Ammon's horn (tissue), 1 donor: Measurements from ENCODE around the gene ASPHD2.
"Not testable (repeated sequence)": the region's sequence is repeated elsewhere in the genome, so short reads cannot be mapped to it uniquely, and the experiment has no call there.

ENCODE experiments used
- DNase-seq: peaks from one replicate; pipeline ENCODE4 v3.0.0-alpha.2; 2016; ENCODE audit warnings: low spot score

Gene ASPHD2, protein sequence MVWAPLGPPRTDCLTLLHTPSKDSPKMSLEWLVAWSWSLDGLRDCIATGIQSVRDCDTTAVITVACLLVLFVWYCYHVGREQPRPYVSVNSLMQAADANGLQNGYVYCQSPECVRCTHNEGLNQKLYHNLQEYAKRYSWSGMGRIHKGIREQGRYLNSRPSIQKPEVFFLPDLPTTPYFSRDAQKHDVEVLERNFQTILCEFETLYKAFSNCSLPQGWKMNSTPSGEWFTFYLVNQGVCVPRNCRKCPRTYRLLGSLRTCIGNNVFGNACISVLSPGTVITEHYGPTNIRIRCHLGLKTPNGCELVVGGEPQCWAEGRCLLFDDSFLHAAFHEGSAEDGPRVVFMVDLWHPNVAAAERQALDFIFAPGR

DNA sequence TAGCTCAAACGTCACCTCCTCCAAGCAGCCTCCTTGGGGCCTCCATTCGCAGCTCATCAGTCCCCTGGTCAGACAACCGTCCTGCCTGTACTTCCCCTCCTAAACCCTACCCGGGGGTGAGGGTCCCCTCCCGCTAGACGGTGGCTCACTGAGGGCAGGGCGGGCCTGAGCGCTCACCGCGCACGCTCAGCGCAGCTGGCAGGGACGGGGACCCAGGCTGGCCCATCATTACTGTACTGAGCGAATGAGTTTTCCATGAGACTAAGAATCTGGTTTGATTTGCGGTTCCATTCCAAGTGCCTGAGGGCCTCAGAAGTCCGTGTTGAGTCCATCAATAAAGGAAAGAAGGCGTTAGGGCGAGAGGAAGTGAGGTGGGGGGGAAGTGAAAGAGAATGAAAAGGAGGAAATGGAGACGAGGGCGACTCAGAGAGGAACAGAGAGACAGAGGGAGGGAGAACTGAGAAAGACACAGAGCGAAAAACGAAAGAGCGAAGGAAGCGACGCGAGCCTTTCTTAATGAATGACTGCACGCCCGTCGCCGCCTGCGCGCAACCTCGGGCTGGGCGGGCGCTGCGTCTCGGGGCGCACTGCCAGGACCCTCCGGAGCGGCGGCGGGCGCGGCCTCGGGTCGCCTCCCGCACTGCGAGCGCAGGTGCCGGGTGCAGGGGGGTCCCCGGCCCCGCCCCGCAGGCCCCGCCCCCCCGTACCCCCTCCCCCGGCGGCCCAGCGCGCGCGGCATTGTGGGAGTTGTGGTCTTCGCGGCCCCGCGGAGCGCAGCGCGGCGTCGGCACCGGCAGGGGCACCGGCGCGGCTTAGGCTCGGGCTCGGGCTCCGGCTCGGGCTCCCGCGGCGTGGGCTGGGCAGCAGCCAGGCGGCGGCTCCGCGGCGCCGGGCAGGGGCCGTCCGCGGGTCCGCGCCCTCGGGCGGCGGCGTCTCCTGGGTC is at the start of gene ASPHD2:
ASPHD2 (plus strand) TSS at position 746 of the 943 bp plus-strand sequence. CDS start 4,356 bp downstream, outside the sequence.
- peak; percentile 71 for DNase-seq

DNA sequence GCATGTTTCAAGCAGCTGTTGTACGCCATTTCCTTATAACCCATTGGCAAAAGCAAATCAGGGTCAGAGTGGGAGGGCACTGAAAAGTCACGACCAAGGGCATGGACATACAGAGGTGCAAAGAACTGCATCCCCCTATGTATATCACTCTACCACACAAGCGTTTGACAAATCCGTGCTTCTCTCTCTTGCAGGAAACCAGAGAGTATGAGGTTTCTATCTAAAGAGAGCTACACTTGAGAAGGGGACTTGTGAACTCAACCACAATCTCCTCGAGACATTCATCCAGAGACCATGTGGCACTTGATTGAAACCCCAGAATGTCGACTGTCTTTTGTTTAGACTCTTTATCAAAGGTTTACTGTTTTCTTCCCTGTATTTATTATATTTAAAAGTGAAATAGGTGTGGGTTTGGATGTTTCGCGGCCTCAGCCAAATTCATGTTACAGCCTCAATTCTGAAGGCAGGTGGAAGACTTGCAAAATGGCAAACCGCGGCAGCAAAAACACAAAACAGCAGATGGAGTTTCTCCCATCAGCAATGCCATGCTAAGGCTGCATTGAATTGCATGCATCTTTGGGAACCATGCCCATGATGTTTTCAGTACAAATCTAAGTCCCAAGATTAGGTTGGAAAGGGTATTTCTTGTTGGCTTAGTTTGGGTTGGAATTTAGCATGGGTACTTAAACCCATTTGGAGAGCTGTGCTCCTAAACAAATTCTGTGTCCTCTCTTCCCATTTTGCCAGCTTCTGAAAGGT is 48.8 kb upstream of the ASPHD2 start:
- no peak for DNase-seq

DNA sequence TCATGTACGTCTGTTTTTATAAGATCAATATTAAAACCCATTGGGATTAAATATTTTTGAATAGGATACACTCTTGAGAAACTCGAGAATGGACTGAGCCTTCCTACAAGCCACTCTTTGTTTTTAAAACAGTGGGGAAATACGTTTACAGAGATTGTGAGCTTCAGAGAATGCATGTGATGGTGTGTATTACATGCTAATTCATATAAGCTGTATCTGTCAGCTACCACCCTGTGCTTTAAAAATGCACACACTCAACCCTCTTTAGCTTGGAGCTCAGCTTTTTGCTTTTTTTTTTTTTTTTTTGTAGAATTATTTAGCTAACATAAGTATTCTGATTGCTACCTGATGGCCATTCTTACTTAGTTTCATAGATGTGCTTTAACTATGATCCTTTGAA is 46.3 kb upstream of the ASPHD2 start:
- DNase-seq = no peak

DNA sequence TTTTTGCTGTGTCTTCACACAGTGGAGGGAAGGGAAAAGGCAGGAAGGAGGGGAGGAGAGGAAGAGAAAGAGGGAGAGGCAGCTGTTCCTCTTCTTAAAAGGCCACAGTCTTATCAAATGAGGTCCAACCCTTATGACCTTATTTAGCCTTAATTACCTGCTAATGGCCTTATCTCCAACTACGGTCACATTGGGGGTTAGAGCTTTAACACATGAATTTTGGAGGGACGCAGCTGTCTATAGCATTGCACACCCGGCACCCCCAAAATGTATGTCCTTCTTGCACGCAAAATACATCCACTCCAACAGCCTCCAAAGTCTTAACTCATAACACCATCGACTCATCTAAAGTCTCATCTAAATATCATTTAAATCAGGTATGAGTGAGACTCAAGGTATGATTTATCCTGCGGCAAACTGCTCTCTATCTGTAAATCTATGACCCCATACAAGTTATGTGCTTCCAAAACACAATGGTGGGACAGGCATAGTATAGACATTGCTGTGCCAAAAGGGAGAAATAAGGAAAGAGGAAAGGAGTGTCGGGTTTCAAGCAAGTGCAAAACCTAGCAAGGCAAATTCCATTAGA is 45.0 kb upstream of the ASPHD2 start:
- no peak for DNase-seq

DNA sequence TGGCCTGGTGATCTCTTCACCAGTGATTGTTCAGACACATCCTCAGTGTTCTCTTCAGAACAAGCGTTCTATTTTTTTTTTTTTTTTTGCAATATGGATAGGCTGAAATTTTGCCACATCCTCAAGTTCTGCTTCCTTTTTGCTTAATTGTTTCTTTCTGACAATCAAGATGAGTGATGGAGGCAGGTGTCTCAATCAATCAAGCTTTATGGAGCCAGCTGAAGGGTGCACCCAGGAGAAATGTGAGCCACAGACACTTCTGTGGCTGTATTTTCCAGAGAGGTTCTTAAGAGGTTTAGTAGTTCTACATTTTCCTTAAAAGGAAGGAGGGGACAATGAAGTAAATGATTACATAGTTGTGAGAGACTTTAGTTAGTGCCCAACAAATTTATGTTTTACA is 43.9 kb upstream of the ASPHD2 start:
- no peak for DNase-seq

DNA sequence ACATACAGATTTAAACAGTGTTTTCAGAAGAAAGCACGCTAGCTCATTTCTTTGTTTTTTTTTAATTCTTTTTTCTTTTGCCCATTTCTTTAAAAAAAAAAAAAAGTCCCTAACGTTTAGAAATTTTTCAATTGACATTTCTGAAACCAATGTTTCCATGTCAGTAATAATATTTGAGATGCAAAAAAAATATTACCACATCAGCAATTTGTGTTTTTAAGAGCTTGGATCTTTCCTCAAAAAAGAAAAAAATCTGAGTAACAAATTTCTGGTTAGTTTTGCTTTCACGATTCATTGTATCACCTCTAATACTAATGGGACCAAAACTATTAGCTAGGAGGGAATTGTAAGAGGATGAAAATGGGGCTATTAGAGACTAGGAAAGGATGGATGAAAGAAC is 39.9 kb upstream of the ASPHD2 start:
- no peak for DNase-seq

DNA sequence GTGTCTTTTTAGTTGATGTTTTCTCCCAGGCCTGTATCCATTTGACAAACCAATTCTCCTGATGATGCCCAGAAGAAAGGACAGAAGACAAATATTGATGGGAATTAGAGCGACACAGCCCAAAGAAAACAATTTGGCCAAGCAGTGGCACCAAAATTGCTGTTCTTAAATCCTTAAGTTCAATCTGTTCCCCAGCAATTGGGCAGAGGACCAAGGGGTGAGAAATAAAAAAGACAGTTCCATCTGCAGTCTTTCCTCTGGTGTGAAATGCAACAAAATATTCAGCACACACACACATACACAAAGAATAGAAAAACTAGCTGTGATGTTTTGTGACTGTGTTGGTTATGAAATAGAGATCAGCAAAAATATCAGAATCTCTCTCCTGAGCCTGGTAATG is 38.0 kb upstream of the ASPHD2 start:
- no peak for DNase-seq

DNA sequence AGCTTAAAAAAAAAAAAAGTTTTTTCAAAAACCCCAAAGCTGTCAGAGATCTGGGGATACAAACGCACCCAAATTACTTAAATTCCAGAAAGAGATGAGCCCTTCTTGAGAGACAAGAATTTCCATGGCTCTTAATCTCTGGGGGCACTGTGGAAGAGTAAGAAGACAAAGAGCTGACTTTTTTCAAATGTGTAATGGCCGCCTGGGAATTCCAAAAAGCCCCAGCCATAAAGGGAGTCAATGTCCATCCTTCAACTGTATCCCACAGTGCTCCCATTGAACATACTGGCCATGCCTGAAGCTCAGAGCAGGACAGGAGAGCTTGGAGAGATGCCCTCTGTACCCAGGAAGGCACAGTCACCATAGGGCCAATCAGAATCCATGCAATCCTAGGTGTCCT is 37.4 kb upstream of the ASPHD2 start:
- no peak for DNase-seq

DNA sequence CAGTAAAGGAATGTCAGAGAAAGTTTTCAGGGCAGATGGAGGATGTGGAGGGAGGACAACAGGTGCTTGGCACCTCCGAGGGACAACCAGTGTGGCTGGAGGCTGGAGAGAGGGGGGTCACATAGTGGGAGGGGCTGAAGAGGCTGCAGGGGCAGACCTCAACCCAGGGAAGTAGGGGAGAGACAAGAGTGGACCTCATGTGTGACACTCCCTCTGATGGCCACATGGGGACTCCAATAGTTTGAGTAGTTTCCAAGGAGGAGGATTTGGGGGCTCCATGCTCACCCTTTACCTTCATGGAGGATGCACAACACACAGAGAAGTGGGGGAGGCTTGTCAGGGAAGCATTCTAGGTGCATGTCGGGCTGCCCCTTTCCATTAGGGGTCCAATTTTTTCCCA is 35.1 kb upstream of the ASPHD2 start:
- DNase-seq = no peak

DNA sequence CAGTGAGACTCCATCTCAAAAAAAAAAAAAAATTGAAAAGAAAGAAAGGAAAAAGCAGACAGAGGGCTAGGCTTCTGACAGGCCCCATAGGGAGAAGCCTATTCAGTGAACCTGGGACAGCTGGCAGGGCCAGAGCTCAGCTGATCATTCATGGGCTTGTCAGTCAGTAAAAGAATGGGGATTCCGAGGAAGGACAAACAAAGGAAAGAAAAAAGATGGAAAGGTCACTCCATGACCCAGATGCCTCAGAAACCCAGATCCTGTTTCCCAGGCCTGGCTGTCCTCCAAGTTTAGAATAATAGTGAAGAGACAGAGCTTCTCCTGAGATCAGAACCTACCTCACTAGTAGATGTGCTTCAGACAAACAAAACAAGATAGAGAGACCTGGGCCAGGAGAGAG is 34.3 kb upstream of the ASPHD2 start:
- no peak for DNase-seq

DNA sequence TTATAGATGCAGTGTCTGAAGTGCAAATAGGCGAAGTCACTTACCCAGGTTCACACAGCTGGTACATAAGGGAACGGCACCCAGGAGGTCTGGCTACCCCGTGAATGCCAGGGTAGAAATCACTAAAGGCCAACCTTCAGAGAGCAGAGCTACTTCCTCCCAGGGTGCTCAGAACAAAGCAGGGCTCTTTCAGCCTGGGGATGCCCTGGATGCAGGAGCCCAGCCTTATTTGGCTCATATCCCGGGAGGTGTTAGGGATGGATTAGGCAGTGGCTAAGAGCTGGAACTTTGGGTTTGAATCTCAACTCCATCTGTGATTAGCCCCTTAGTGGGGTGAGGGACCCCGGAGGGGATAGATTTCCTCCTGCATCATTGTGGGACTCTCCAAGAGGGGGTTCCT is 33.1 kb upstream of the ASPHD2 start:
- no peak for DNase-seq

DNA sequence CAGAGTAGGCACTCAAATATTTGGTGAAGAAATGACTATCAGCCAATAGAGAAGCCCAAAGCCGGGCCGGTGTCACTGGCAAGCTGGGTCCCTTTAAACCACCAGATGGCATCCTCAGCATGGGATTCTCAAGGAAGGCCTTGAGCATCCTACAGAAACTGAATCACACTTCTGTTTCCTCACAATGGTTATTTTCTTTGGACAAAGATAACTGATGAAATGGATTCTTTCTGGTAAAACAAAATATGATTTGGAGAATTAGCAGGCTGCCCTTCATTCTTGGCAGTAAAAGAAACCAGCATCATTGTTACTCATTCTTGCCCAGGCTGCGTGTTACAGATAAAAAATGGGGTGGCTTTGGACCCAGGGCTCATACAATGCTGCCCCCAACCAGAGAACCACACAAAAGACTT is 30.3 kb upstream of the ASPHD2 start:
- peak; percentile 82 for DNase-seq

DNA sequence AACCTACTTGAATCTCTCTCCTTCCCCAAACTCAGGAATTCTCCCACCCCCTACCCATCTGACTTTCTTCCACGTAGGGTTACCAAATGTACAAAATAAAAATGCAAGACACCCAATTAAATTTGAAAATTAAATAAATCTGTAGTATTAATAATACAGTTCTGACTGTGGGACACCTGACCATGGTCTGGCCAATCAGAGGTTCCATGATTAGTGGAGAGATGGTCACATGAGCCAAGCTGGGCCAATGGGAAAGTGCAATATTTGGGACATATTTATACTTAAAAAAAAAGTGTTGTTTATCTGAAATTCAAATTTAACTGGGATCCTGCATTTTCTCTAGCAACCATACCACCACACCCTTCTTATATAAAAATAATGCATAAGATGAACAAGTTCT is 29.8 kb upstream of the ASPHD2 start:
- no peak for DNase-seq

DNA sequence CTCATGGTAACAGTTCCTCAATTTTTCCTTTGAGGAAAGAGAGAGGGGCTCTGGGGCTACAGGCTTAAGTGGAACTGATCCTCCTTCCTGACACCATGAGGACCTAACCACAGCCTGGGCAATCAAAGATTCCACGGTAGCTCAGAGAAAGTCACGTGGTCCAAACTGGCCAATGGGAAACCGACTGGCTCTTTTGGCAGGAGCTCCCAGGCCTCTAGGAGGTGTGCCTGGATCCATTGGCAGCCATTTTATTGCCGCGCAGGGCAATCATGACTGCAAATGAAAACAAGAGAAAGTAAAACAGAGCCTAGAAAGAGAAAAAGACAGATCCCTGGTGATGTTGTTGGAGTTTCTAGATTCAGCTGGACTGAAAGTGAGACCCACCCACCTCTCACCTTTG is 27.3 kb upstream of the ASPHD2 start:
- DNase-seq = no peak

DNA sequence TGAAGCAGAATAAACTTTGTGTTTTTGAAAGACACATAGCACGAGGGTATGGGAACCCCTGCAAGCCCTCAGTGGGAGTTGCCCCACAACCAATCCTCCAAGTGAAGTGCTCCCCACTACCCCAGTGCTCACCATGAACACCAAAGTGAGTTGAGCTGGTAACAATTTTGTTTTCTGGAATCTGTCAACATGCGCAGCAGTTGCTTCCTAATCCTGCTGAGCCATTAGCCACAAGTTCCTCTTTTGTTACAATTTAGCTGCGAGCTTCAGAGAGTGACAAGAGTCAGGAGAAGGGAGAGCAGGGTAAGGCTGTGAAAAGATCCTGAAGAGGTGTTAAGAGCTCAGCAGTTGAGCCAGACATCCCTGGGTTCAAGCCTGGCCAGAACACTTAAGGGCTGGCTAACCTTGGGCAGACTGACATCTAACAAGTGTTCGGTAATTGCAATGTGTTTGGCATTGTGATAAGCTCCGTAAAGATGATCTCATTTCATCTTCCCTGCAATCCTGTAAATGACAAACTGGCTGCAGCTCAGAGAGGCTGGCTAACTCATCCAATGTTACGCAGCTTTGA is 24.1 kb upstream of the ASPHD2 start:
- DNase-seq = peak; percentile 48

DNA sequence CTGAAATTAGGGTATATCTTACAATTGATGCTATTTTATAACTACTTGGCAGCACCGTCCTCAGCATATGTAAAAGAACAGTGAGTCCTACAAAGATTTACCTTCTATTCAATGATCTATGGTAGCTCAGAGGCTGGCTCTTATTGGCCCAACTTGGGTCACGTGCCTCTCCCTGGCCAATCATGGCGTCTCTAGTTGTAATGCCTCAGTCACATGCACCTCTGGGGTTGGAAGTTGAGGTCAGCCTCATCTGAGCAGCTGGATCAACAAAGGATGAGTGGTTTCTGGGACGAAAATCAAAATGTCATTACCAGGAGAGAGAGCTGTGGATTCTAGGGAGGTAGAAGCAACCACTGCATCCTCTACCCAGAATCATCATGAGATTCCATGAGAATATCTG is 22.9 kb upstream of the ASPHD2 start:
- no peak for DNase-seq

DNA sequence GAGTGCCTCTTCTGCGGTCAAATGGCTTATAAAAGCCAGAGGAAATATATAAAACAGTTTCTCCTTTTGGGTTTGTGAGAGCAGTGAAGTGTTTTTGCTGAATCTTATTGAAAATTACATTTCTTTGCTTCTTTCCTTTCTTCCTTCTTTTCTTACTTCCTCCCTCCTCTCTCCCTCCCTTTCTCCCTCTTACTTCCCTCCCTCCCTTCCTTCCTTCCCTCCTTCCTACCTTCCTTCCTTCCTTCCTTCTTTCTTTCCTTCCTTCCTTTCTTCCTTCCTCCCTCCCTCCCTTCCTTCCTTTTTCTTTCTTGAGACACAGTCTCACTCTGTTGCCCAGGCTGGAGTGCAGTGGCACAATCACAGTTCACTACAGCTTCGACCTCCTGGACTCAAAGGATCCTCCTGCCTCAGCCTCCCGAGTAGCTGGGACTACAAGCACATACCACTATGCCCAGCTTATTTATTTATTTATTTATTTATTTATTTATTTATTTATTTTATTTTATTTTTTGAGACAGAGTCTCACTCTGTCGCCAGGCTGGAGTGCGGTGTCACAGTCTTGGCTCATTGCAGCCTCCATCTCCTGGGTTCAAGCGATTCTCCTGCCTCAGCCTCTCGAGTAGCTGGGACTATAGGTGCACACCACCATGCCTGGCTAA is 20.4 kb upstream of the ASPHD2 start:
- DNase-seq = not testable (repeated sequence)

DNA sequence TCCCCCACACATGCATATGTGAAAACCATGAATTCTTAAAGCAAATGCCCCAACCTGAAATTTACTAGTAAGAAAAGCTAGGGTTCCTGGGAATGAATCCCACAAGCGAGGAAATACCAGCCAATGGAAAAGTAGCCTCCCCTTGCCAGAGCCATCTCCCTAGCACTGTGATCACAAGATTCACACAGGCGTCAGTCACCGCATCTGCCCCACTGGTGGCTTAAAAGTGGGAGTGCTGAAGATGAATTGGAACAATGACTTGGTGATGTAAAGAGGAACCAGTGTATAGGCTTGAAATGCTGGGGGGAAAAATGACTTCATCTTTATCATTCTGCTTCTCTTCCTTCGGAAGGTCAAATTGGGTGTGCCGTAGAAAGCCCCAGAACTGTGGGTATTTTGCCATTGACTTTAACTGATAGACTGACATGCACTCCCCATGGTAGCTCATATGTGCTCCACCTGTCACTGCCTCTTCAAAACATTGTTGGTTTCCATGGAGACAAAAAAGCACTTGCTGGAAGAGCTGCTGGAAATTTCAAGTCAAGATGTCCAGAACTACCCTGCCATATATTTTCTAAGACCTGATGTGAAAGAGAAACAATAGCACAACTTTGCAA is 19.2 kb upstream of the ASPHD2 start:
- DNase-seq = peak; percentile 39

DNA sequence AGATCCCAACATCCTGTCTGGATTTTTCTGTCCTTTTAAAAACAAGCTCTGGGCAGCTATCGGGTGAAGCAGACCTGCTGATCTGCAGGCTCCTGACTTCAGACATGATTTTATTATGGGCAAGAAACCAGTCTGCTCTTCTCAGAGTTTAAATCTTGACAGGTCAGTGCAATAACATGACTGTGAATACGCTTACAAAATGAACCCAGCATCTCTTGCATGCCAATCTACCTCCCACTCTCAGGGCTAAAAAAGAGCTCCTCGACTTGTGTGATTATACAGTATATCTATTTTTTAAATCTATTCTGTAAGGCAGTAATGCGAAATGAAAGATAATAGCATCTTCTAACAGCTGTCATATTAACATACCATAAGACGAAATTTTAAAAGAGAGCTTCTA is 18.7 kb upstream of the ASPHD2 start:
- DNase-seq = no peak

DNA sequence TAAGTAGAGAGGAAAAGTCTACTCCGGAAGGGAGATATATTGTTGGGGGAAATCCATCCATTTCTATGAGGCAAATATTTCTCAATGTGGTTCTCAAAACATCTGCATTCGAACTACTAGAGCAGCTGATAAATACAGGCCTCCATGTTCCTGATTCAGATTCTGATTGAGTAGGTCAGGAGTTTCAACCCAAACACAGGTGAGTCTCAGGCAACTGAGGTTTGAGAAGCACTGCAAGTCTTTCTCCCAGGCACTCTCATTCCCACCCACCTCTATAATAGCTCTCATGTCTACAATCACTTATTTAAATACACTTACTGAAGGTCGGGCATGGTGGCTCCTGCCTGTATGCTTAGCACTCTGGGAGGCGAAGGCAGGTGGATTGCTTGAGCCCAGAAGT is 14.7 kb upstream of the ASPHD2 start:
- no peak for DNase-seq

DNA sequence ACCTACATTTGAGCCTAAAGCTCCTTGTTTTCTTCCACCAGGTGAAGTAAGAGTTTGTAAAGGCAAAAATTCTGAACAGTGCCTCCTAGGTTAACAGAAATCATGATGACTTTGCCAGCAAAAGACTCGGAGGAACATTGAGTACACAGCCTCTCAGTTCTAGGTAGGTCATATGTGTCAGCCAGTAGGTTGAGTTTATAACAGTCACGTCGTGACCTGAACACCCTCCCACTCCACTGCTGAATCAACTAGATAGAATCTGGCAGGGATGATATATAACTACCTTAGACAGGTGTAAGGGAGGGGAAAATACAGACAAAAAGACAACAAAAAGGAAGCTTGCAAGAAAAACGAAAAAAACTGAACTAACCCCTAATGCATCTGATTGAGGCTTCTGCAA is 12.8 kb upstream of the ASPHD2 start:
- no peak for DNase-seq
